Lung (tissue), 16 donors: Measurements from ENCODE around the gene ALKAL2. TPM values are rescaled to one million over a fixed set of nuclear protein-coding genes. Genes with fewer than 3 reads are reported as not detected.
"Not testable (repeated sequence)": the region's sequence is repeated elsewhere in the genome, so short reads cannot be mapped to it uniquely, and the experiment has no call there.

Experiments
- ATAC-seq: fragments of 200-7000 bp; cut with Tn5 transposase; one replicate; pipeline ENCODE4 v1.9.1; 2020; ENCODE audit warnings: moderate number of reproducible peaks; ENCODE audit not compliant: insufficient read depth, low FRiP score
- DNase-seq, 3 donors: peaks; one replicate each; pipeline ENCODE4 v3.0.0-alpha.2; 2013 to 2017
- H3K27ac ChIP-seq, 2 donors: one replicate each; pipeline ENCODE4 v1.5.1; 2013; ENCODE audit warnings: mild to moderate bottlenecking in 2 of 2, moderate library complexity in 2 of 2, control low read depth in 1 of 2, inconsistent platforms in 1 of 2, low read depth in 1 of 2, low read length in 1 of 2
- H3K27me3 ChIP-seq, 3 donors: one replicate each; pipeline ENCODE4 v1.5.1; 2013; ENCODE audit warnings: low read length in 2 of 3; ENCODE audit not compliant: control insufficient read depth in 3 of 3, insufficient read depth in 3 of 3
- H3K36me3 ChIP-seq, 4 donors: one replicate each; pipeline ENCODE4 v1.5.1; 2013; ENCODE audit warnings: low read length in 4 of 4, mild to moderate bottlenecking in 1 of 4, moderate library complexity in 1 of 4; ENCODE audit not compliant: control insufficient read depth in 4 of 4, insufficient read depth in 4 of 4
- H3K4me1 ChIP-seq, 5 donors: one replicate each; pipeline ENCODE4 v1.5.1; 2013; ENCODE audit warnings: low read length in 5 of 5, mild to moderate bottlenecking in 2 of 5, moderate library complexity in 1 of 5; ENCODE audit not compliant: control insufficient read depth in 5 of 5, insufficient read depth in 5 of 5
- H3K4me3 ChIP-seq: one replicate; pipeline ENCODE4 v1.5.1; 2013; ENCODE audit warnings: mild to moderate bottlenecking, control low read depth, moderate library complexity
- H3K9ac ChIP-seq, 2 donors: one replicate each; pipeline ENCODE4 v1.5.1; 2013; ENCODE audit warnings: low read length in 2 of 2, control low read depth in 1 of 2; ENCODE audit not compliant: insufficient read depth in 1 of 2
- H3K9me3 ChIP-seq, 4 donors: one replicate each; pipeline ENCODE4 v1.5.1; 2013; ENCODE audit warnings: low read length in 3 of 4, mild to moderate bottlenecking in 1 of 4, moderate library complexity in 1 of 4; ENCODE audit not compliant: control insufficient read depth in 4 of 4, insufficient read depth in 3 of 4
- WGBS, 2 donors: extraction: QIAGEN DNeasy Blood & Tissue Kit; methylation state at CpG; one replicate each; pipeline ENCODE4 v1.1.7; 2013; 5-methylcytosine and 5-hydroxymethylcytosine counted together
- long read RNA-seq, 5 donors: transcript quantifications; one replicate each; lab custom pipeline, GENCODE V29; 2026
- polyA plus RNA-seq, 2 donors: library from polyadenylated mRNA; stranded (reverse); fragments of 200-250 nt; gene quantifications; one replicate each; pipeline ENCODE4 v1.2.1, GENCODE V29; 2013
- total RNA-seq, 2 donors: library from RNA; depleted of rRNA in 1 of 2; stranded (reverse); fragments of >200 nt in 1 of 2; gene quantifications; one replicate each; pipeline ENCODE4 v1.2.1, GENCODE V29; 2014 to 2021
- TF ChIP-seq, protein P1 (sequence below): IDR thresholded peaks from 2 replicates; pipeline ENCODE4 v1.5.1; 2012; ENCODE audit warnings: mild to moderate bottlenecking; ENCODE audit errors: control extremely low read depth, extremely low read depth
- donor health status: control.
- donor health status: control.
- donor health status: Bipolar disorder and iron deficiency.
- donor health status: healthy.
- donor health status: DM: yes; HTN: yes; CAD: no.

ALKAL2 gene, protein sequence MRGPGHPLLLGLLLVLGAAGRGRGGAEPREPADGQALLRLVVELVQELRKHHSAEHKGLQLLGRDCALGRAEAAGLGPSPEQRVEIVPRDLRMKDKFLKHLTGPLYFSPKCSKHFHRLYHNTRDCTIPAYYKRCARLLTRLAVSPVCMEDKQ
- total RNA-seq (10 to 100 TPM; 17.5 to 20.7 TPM), polyA plus RNA-seq (10 to 100 TPM; 13.4 to 31.3 TPM)
- long read RNA-seq, donor 1, partial matches to known transcripts, result 0 of 1 reads
- long read RNA-seq, donor 1, other reads (novel, unspliced or antisense), result 0 of 1 reads
- long read RNA-seq, donor 2, result 0 reads
- long read RNA-seq, donor 3, result 0 reads
- long read RNA-seq, donor 4, result 0 reads
- long read RNA-seq, donor 5, partial matches to known transcripts, result 0 of 1 reads
- long read RNA-seq, donor 5, other reads (novel, unspliced or antisense), result 0 of 1 reads

DNA sequence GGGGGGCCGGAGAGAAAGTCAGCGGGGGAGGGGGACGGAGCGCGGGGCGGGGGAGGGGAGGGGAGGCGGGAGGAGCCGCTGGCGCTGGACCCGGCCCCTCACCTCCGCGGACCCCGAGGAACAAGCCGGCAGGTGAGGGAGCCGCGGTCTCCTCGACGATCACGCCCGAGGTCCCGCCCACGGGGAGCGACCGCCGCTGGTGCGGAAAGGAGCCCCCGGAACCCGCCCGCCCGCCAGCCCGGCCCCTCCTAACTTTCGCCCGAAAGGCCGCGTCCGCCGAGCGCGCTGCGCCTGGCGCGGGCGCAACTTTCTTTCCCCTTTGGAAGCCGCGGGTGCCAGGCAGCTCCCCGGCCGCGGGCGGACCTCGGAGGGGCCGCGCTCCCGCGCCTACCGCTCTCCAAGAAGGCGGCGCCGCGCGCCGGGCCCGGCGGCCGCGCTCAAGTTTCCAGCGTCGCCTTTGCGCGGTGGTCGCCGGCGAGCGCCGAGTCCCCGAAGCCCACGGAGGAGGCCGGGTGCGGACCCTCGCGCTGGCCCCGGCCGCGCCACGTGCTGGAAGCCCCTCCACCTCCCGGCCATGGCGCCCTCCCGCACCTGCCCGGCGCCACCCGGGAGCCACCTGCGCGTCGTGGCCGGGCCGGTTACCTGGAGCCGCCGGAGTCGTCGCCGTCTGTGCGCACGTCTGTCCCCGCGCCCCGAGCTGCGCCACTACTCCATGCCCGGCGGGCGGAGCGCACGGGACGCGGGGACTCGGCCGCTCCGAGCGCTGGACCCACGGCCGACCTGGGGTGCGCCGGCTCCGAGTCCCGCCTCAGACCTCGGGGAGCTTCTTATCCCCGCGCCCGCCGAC is at the start of gene ALKAL2:
Gene ALKAL2, minus strand, starts transcription at position 181 of the 847 bp plus-strand sequence. CDS start 256 bp downstream, outside the sequence.
- 2% methylated on average over 63 to 128 of the region's 128 CpGs for WGBS, 2 donors
- Histone ChIP-seq H3K4me1 (peaks cover 0 to 20% (median 7%) of the 10 kb centered on the region in 5 donors), H3K9me3 (peaks cover 0 to 2% (median 0%) of the 10 kb centered on the region in 4 donors), H3K36me3 (no peaks in the 10 kb centered on the region), H3K27me3 (peaks cover 6 to 28% (median 19%) of the 10 kb centered on the region in 3 donors), H3K9ac (no peak within 1 kb of the TSS), H3K4me3 (peak within 1 kb of the TSS; percentile 61), H3K27ac (no peak within 1 kb of the TSS)
- ATAC-seq, result peak; percentile 7
- DNase-seq, result peak in 2 of 3 donors; percentile 38 to 55
- TF ChIP-seq, protein P1, sequence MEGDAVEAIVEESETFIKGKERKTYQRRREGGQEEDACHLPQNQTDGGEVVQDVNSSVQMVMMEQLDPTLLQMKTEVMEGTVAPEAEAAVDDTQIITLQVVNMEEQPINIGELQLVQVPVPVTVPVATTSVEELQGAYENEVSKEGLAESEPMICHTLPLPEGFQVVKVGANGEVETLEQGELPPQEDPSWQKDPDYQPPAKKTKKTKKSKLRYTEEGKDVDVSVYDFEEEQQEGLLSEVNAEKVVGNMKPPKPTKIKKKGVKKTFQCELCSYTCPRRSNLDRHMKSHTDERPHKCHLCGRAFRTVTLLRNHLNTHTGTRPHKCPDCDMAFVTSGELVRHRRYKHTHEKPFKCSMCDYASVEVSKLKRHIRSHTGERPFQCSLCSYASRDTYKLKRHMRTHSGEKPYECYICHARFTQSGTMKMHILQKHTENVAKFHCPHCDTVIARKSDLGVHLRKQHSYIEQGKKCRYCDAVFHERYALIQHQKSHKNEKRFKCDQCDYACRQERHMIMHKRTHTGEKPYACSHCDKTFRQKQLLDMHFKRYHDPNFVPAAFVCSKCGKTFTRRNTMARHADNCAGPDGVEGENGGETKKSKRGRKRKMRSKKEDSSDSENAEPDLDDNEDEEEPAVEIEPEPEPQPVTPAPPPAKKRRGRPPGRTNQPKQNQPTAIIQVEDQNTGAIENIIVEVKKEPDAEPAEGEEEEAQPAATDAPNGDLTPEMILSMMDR, result no peak

DNA sequence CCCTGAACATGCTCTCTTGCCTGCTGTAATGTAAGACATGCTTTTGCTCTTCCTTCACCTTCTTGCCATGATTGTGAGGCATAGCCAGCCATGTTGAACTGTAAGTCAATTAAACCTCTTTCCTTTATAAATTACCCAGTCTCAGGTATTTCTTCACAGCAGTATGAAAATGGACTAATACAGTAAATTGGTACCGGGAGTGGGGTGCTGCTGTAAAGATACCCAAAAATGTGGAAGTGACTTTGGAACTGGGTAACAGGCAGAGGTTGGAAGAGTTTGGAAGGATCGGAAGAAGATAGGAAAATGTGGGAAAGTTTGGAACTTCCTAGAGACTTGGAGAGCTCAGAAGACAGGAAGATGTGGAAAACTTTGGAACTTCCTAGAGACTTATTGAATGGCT is 49.1 kb upstream of the ALKAL2 start:
- not testable (repeated sequence) for H3K27ac ChIP-seq, DNase-seq, H3K36me3 ChIP-seq, H3K4me1 ChIP-seq, H3K9ac ChIP-seq, H3K27me3 ChIP-seq, ATAC-seq, H3K4me3 ChIP-seq
- peaks cover 0 to 26% (median 11%) of the 10 kb centered on the region in 4 donors for H3K9me3 ChIP-seq
- 94 to 99% methylated on average over 2 of the region's 2 CpGs for WGBS, 2 donors

DNA sequence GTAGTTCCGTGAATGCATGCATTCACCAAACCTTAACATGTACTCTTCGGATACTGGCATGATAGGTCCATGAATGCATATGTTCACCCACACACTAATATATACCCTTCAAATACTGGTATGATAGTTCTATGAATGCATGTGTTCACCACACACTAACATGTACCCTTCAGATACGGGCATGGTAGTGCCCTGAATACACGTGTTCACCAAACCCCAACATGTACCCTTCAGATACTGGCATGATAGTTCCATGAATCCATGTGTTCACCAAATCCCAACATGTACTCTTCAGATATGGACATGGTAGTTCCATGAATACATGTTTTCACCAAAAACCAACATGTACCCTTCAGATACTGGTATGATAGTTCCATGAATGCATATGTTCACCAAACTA is 48.5 kb upstream of the ALKAL2 start:
- TF ChIP-seq, protein P1, result no peak
- H3K4me3 ChIP-seq, result no peak overlapping the region
- H3K9me3 ChIP-seq, result peaks cover 0 to 26% (median 11%) of the 10 kb centered on the region in 4 donors
- H3K27me3 ChIP-seq, result no peaks in the 10 kb centered on the region
- no peak for DNase-seq
- H3K4me1 ChIP-seq, result no peaks in the 10 kb centered on the region
- no peak for ATAC-seq
- no peaks in the 10 kb centered on the region for H3K36me3 ChIP-seq
- WGBS, 2 donors, result 81 to 89% methylated on average over 4 of the region's 4 CpGs
- H3K27ac ChIP-seq, result no peak overlapping the region
- no peak overlapping the region for H3K9ac ChIP-seq

DNA sequence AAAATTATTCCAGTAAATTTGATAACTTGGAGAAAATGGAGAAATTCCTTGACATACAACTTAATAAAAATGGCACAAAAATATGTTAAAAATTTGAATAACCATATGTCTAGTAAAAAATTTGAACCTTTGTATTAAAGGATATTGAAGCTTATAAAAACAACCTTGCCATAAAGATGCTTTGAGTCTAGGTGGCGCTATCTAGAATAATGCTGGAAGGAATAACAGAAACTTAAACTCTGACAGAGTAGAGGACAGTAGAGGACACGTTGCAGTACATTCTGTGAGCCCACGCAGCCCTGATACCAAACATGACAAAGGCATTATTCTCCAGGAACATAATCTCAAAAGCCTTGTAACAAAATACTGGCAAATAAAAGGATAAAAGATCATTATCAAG is 44.7 kb upstream of the ALKAL2 start:
- TF ChIP-seq, protein P1, result no peak
- ATAC-seq (no peak), DNase-seq (no peak)
- Histone ChIP-seq H3K9ac (no peak overlapping the region), H3K27ac (no peak overlapping the region), H3K4me1 (no peaks in the 10 kb centered on the region), H3K9me3 (peaks cover 0 to 21% (median 8%) of the 10 kb centered on the region in 4 donors), H3K36me3 (no peaks in the 10 kb centered on the region), H3K27me3 (no peaks in the 10 kb centered on the region), H3K4me3 (no peak overlapping the region)
- 31 to 36% methylated on average over 3 of the region's 3 CpGs for WGBS, 2 donors
